Colonic mucosa (tissue), 4 donors: ENCODE data around the gene PHOSPHO1. TPM values are rescaled to one million over a fixed set of nuclear protein-coding genes. Genes with fewer than 3 reads are reported as not detected.
"Not testable (repeated sequence)": the region's sequence is repeated elsewhere in the genome, so short reads cannot be mapped to it uniquely, and the experiment has no call there.

Experiments used
- DNase-seq: peaks from one replicate; pipeline ENCODE4 v3.0.0-alpha.2; 2020
- H3K27ac ChIP-seq: fragments of 200-600 bp; one replicate; pipeline ENCODE4 v1.8.0; 2021
- H3K27me3 ChIP-seq: fragments of 200-600 bp; one replicate; pipeline ENCODE4 v1.8.0; 2021
- H3K36me3 ChIP-seq: fragments of 200-600 bp; one replicate; pipeline ENCODE4 v1.8.0; 2021
- H3K4me1 ChIP-seq: fragments of 200-600 bp; one replicate; pipeline ENCODE4 v1.8.0; 2021; ENCODE audit warnings: mild to moderate bottlenecking
- H3K4me3 ChIP-seq: fragments of 200-600 bp; one replicate; pipeline ENCODE4 v1.8.0; 2021
- H3K9ac ChIP-seq, 2 donors: one replicate each; pipeline ENCODE4 v1.7.0; 2013; ENCODE audit warnings: control low read depth in 2 of 2, low read depth in 2 of 2, low read length in 2 of 2
- H3K9me3 ChIP-seq: fragments of 200-600 bp; one replicate; pipeline ENCODE4 v1.8.0; 2021
- intact Hi-C: fragments of 100-400 bp; cut with DNase I; formaldehyde crosslinking; loops from one replicate; pipeline ENCODE4 v1.14.1; 2022
- total RNA-seq, 2 donors: library from RNA; stranded (reverse); fragmentation: NEBNext Ultra II Directional in 1 of 2; extraction: Animal tissue kit (Norgen Biotek cat#: 25700) in 1 of 2; gene quantifications; one replicate each; pipeline ENCODE4 v1.2.1, GENCODE V29; 2021
- TF ChIP-seq, protein P1 (sequence below): fragments of 200-600 bp; IDR thresholded peaks from one replicate; pipeline ENCODE4 v1.8.0; 2022; ENCODE audit warnings: antibody characterized with exemption, mild to moderate bottlenecking
- donor health status: healthy.
- donor health status: DM: no; HTN: no; CAD: no.
- donor health status: DM: no; HTN: no; CAD: no.

PHOSPHO1 gene
- total RNA-seq, 2 donors from 2014 or later: not detected

- Histone ChIP-seq H3K4me1 (no peaks in the 10 kb centered on the region), H3K36me3 (no peaks in the 10 kb centered on the region), H3K9ac (no peak overlapping the region), H3K27ac (no peak overlapping the region), H3K9me3 (no peaks in the 10 kb centered on the region), H3K4me3 (no peak overlapping the region), H3K27me3 (no peaks in the 10 kb centered on the region)
- TF ChIP-seq, protein P1, sequence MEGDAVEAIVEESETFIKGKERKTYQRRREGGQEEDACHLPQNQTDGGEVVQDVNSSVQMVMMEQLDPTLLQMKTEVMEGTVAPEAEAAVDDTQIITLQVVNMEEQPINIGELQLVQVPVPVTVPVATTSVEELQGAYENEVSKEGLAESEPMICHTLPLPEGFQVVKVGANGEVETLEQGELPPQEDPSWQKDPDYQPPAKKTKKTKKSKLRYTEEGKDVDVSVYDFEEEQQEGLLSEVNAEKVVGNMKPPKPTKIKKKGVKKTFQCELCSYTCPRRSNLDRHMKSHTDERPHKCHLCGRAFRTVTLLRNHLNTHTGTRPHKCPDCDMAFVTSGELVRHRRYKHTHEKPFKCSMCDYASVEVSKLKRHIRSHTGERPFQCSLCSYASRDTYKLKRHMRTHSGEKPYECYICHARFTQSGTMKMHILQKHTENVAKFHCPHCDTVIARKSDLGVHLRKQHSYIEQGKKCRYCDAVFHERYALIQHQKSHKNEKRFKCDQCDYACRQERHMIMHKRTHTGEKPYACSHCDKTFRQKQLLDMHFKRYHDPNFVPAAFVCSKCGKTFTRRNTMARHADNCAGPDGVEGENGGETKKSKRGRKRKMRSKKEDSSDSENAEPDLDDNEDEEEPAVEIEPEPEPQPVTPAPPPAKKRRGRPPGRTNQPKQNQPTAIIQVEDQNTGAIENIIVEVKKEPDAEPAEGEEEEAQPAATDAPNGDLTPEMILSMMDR: peak; percentile 81
- intact Hi-C loops: loop anchor here (5.0 kb wide), 1 partner anchor 47 kb away; no protein-coding TSS in a partner anchor
- DNase-seq: peak; percentile 77
These were observed 50.3 kb downstream of the PHOSPHO1 start for GRCh38 chr17:49180303-49180702.

DNA sequence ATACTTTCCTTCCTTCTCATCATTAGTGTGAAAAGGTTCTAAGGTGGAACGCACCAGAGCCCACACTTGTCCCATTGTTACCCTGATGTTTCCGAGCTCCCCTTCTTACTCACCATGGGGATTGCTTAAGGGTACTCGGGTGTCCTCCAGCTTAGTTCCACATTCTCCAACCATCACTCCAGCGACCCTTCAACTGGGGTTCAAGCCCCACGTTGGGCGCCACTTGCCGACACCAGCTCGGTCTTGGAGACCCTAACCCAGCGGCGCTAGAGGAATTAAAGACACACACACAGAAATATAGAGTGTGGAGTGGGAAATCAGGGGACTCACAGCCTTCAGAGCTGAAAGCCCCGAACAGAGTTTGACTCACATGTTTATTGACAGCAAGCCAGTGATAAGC is 54.6 kb downstream of the PHOSPHO1 start:
- H3K4me3 ChIP-seq, DNase-seq, H3K27ac ChIP-seq, intact Hi-C loops, H3K9ac ChIP-seq, H3K4me1 ChIP-seq, H3K36me3 ChIP-seq, H3K27me3 ChIP-seq, H3K9me3 ChIP-seq: not testable (repeated sequence)

Other genes starting within 250 kb of the PHOSPHO1 start
- gene IGF2BP1, start 233.4 kb downstream of the PHOSPHO1 start, total RNA-seq: under 1 TPM in 1 of 2 donors, not detected in 1; 0.96 TPM
- 10 to 100 TPM; 13.3 to 26.8 TPM for gene B4GALNT2, start 98.0 kb downstream of the PHOSPHO1 start, total RNA-seq
- under 1 TPM; 0.56 to 0.94 TPM for gene GNGT2, start 20.2 kb downstream of the PHOSPHO1 start, total RNA-seq
- 1 to 10 TPM; 2.5 to 3.3 TPM for gene ABI3, start 20.1 kb downstream of the PHOSPHO1 start, total RNA-seq
- 10 to 100 TPM; 38.1 to 62.5 TPM for gene ZNF652, start 131.5 kb upstream of the PHOSPHO1 start, total RNA-seq
- gene PHB1, start 184.1 kb upstream of the PHOSPHO1 start, total RNA-seq: 100 to 1,000 TPM; 229 to 487 TPM